IMR-90 (cell line): ENCODE results near the gene SLC25A51. TPM values are rescaled to one million over a fixed set of nuclear protein-coding genes. Genes with fewer than 3 reads are reported as not detected.

Experiments used
- ATAC-seq: fragments of 200-7000 bp; cut with Tn5 transposase; 2 replicates; pipeline ENCODE4 v1.9.1; 2020; ENCODE audit warnings: low read depth, mild to moderate bottlenecking, moderate library complexity
- BruUV-seq: library from RNA; stranded (reverse); fragments of 400-500 nt; replicated peaks from 2 replicates; lab custom pipeline; 2021; lab: Mats Ljungman, UMichigan
- CTCF ChIA-PET: fragments of 300-600 bp; formaldehyde crosslinking; extraction: SDS; loops from one replicate; lab custom pipeline; 2021; ENCODE audit warnings: antibody characterized with exemption; lab: Yijun Ruan, JAX
- POLR2A ChIA-PET: fragments of 300-600 bp; sonication (Branson Sonifier 250); formaldehyde crosslinking; loops from one replicate; lab custom pipeline; 2022; ENCODE audit warnings: antibody characterized with exemption; ENCODE audit not compliant: unreplicated experiment; lab: Charles Lee
- DNase-seq: peaks from one replicate; pipeline ENCODE4 v3.0.0; 2013
- H2AFZ ChIP-seq: replicated peaks from 2 replicates; pipeline ENCODE3; 2013; ENCODE audit warnings: low read length, mild to moderate bottlenecking; ENCODE audit not compliant: poor library complexity
- H2AK5ac ChIP-seq: 2 replicates; pipeline ENCODE4 v1.6.1; 2013; ENCODE audit warnings: low read depth, low read length, inconsistent platforms
- H2AK9ac ChIP-seq: replicated peaks from 2 replicates; pipeline ENCODE3; 2013; ENCODE audit warnings: mild to moderate bottlenecking, low read depth, low read length, moderate library complexity; ENCODE audit not compliant: poor library complexity
- H2BK120ac ChIP-seq: 2 replicates; pipeline ENCODE4 v1.6.1; 2013; ENCODE audit warnings: low read depth, low read length, inconsistent platforms
- H2BK15ac ChIP-seq: 3 replicates; pipeline ENCODE4 v1.6.1; 2013; ENCODE audit warnings: low read depth, low read length, inconsistent platforms
- H2BK20ac ChIP-seq: 2 replicates; pipeline ENCODE4 v1.6.1; 2013; ENCODE audit warnings: low read depth, mild to moderate bottlenecking, inconsistent platforms, low read length, moderate library complexity
- H2BK5ac ChIP-seq: 2 replicates; pipeline ENCODE4 v1.6.1; 2013; ENCODE audit warnings: mild to moderate bottlenecking, low read depth, low read length, inconsistent platforms; ENCODE audit not compliant: poor library complexity, severe bottlenecking
- H3K14ac ChIP-seq: replicated peaks from 2 replicates; pipeline ENCODE4 v1.6.1; 2013; ENCODE audit warnings: low read depth, low read length, inconsistent platforms
- H3K18ac ChIP-seq: 2 replicates; pipeline ENCODE4 v1.6.1; 2013; ENCODE audit warnings: low read depth, low read length, control low read depth
- H3K23ac ChIP-seq: 2 replicates; pipeline ENCODE4 v1.6.1; 2013; ENCODE audit warnings: low read depth, low read length, inconsistent platforms
- H3K27ac ChIP-seq: 2 replicates; pipeline ENCODE4 v1.5.1; 2013; ENCODE audit warnings: mild to moderate bottlenecking, control low read depth, low read length; ENCODE audit not compliant: insufficient read depth
- H3K27me3 ChIP-seq: 2 replicates; pipeline ENCODE4 v1.6.1; 2013; ENCODE audit warnings: low read length; ENCODE audit not compliant: control insufficient read depth, insufficient read depth
- H3K36me3 ChIP-seq: 2 replicates; pipeline ENCODE4 v1.6.1; 2013; ENCODE audit warnings: low read length, mixed read lengths; ENCODE audit not compliant: control insufficient read depth, insufficient read depth
- H3K4ac ChIP-seq: 2 replicates; pipeline ENCODE4 v1.6.1; 2013; ENCODE audit warnings: low read depth, low read length, inconsistent platforms
- H3K4me1 ChIP-seq: 2 replicates; pipeline ENCODE4 v1.6.1; 2013; ENCODE audit warnings: low read length, mixed read lengths; ENCODE audit not compliant: control insufficient read depth, insufficient read depth
- H3K4me2 ChIP-seq: 2 replicates; pipeline ENCODE4 v1.6.1; 2013; ENCODE audit warnings: low read depth, mild to moderate bottlenecking, control low read depth, low read length, moderate library complexity
- H3K4me3 ChIP-seq: 2 replicates; pipeline ENCODE4 v1.5.1; 2013; ENCODE audit warnings: low read depth, mild to moderate bottlenecking, control low read depth, low read length, moderate library complexity; ENCODE audit not compliant: insufficient read depth
- H3K56ac ChIP-seq: 2 replicates; pipeline ENCODE4 v1.6.1; 2013; ENCODE audit warnings: low read length, inconsistent platforms; ENCODE audit not compliant: insufficient read depth; ENCODE audit errors: extremely low read depth
- H3K79me1 ChIP-seq, 2 experiments: 2 replicates each; pipeline ENCODE4 v1.6.1; 2013; ENCODE audit warnings: low read length in 2 of 2, inconsistent platforms in 1 of 2, low read depth in 1 of 2
- H3K9ac ChIP-seq: 2 replicates; pipeline ENCODE4 v1.6.1; 2013; ENCODE audit warnings: low read depth, low read length, control low read depth
- H3K9me1 ChIP-seq: 2 replicates; pipeline ENCODE4 v1.6.1; 2013; ENCODE audit warnings: low read length, inconsistent platforms; ENCODE audit not compliant: insufficient read depth
- H3K9me3 ChIP-seq: 2 replicates; pipeline ENCODE4 v1.6.1; 2013; ENCODE audit warnings: low read length; ENCODE audit not compliant: control insufficient read depth, insufficient read depth
- H4K20me1 ChIP-seq: 2 replicates; pipeline ENCODE4 v1.6.1; 2013; ENCODE audit warnings: low read length, inconsistent platforms; ENCODE audit not compliant: insufficient read depth
- H4K5ac ChIP-seq: 2 replicates; pipeline ENCODE4 v1.6.1; 2013; ENCODE audit warnings: mild to moderate bottlenecking, low read depth, low read length, control low read depth
- H4K8ac ChIP-seq, 2 experiments: 2 replicates each; pipeline ENCODE4 v1.6.1; 2013; ENCODE audit warnings: low read depth in 2 of 2, low read length in 2 of 2, control low read depth in 1 of 2, inconsistent platforms in 1 of 2
- H4K91ac ChIP-seq: 2 replicates; pipeline ENCODE4 v1.6.1; 2013; ENCODE audit warnings: low read depth, low read length, inconsistent platforms; ENCODE audit not compliant: insufficient read depth
- CEBPB ChIP-seq: IDR thresholded peaks from 2 replicates; pipeline ENCODE4 v1.6.1; 2012; ENCODE audit warnings: low read depth, low read length, improper control_type of control experiment
- CHD1 ChIP-seq: IDR thresholded peaks from 2 replicates; pipeline ENCODE4 v1.6.1; 2012; ENCODE audit warnings: low read depth, low read length, improper control_type of control experiment
- CTCF ChIP-seq: conservative IDR thresholded peaks from 2 replicates; pipeline ENCODE4 v1.5.1; 2012; ENCODE audit warnings: mild to moderate bottlenecking, low read depth, low read length, improper control_type of control experiment
- MAFK ChIP-seq: IDR thresholded peaks from 2 replicates; pipeline ENCODE4 v1.6.1; 2012; ENCODE audit warnings: low read depth, low read length, improper control_type of control experiment
- MAZ ChIP-seq: IDR thresholded peaks from 2 replicates; pipeline ENCODE4 v1.6.1; 2012; ENCODE audit warnings: low read depth, mild to moderate bottlenecking, low read length, improper control_type of control experiment, moderate library complexity, borderline replicate concordance
- MXI1 ChIP-seq: IDR thresholded peaks from 2 replicates; pipeline ENCODE4 v1.6.1; 2012; ENCODE audit warnings: low read depth, mild to moderate bottlenecking, low read length, moderate library complexity, borderline replicate concordance
- RCOR1 ChIP-seq: IDR thresholded peaks from 2 replicates; pipeline ENCODE4 v1.6.1; 2012; ENCODE audit warnings: mild to moderate bottlenecking, low read length, improper control_type of control experiment; ENCODE audit not compliant: insufficient replicate concordance
- RFX5 ChIP-seq: IDR thresholded peaks from 2 replicates; pipeline ENCODE4 v1.8.0; 2012; ENCODE audit warnings: low read depth, mild to moderate bottlenecking, low read length, moderate library complexity
- SMC3 ChIP-seq: fragments of 150-350 bp; IDR thresholded peaks from 2 replicates; pipeline ENCODE4 v1.6.1; 2016; ENCODE audit warnings: low read depth, mild to moderate bottlenecking, antibody characterized with exemption, low read length, moderate library complexity
- WGBS, 2 experiments: methylation state at CpG; one replicate each; pipeline versions ENCODE4 v1.1.5 to v1.1.7; 2013; ENCODE audit warnings: missing lambda C conversion rate in 2 of 2; ENCODE audit not compliant: insufficient read length in 1 of 2; ENCODE audit errors: extremely low coverage in 2 of 2; 5-methylcytosine and 5-hydroxymethylcytosine counted together
- dilution Hi-C: fragments of 300-500 bp; cut with HindIII; formaldehyde crosslinking; loops from one replicate; pipeline ENCODE4 v1.14.3; 2018; ENCODE audit warnings: low sequenced_read_pairs; ENCODE audit not compliant: unreplicated experiment
- in situ Hi-C: fragments of 300-500 bp; cut with MboI; formaldehyde crosslinking; loops from 3 replicates; pipeline ENCODE4 v1.14.3; 2019; ENCODE audit warnings: low sequenced_read_pairs, inconsistent platforms, mixed read lengths
- intact Hi-C: fragments of 100-400 bp; cut with micrococcal nuclease; formaldehyde crosslinking; loops from 2 replicates; pipeline ENCODE4 v1.10.0; 2022
- polyA plus RNA-seq, 3 experiments: library from polyadenylated mRNA; depleted of rRNA; stranded (reverse); fragments of >200 nt; gene quantifications; 2 replicates each; pipeline ENCODE4 v1.2.3, GENCODE V29; 2012; ENCODE audit warnings: low replicate concordance in 1 of 3
- total RNA-seq: library from RNA; depleted of rRNA; stranded (reverse); fragments of >200 nt; gene quantifications from 2 replicates; pipeline ENCODE4 v1.2.3, GENCODE V29; 2012

Gene SLC25A51
- total and polyA plus RNA-seq, 2 of the 4 experiments (the other 2 are of a cell fraction): 14.1 to 81.6 TPM

- no peak for DNase-seq
- no peak overlapping the region for H2AK9ac ChIP-seq
- H2BK15ac ChIP-seq: no peak overlapping the region
- H2AFZ ChIP-seq: no peak overlapping the region
- H3K14ac ChIP-seq: no peak overlapping the region
- WGBS, 2 experiments: no CpG with 5 or more reads among the region's 5 CpGs
- no peak overlapping the region for H3K4me2 ChIP-seq
- no peak overlapping the region for H3K4me3 ChIP-seq
- H4K20me1 ChIP-seq: no peaks in the 10 kb centered on the region; the same call in 1 of the 2 replicates
- no peak overlapping the region for H2BK120ac ChIP-seq
- POLR2A ChIA-PET: interaction anchor here (0.6 kb wide), 1 partner anchor 19 kb away, joined by 10 read pairs; no protein-coding TSS in a partner anchor
- no peaks in the 10 kb centered on the region; a peak in 1 of 4 replicates for H3K79me1 ChIP-seq
- H4K8ac ChIP-seq: no peak overlapping the region
- H3K23ac ChIP-seq: no peak overlapping the region
- H3K9ac ChIP-seq: no peak overlapping the region
- in situ Hi-C loops (no loop called here), intact Hi-C loops (no loop called here), dilution Hi-C loops (no loop called here)
- H3K27ac ChIP-seq: no peak overlapping the region
- no peak overlapping the region for H2BK20ac ChIP-seq
- H4K91ac ChIP-seq: no peak overlapping the region
- no TSS peak for BruUV-seq
- TF ChIP-seq MAFK (no peak), MXI1 (no peak), CTCF (no peak), MAZ (no peak), CEBPB (no peak), RFX5 (no peak), CHD1 (no peak), RCOR1 (no peak), SMC3 (no peak)
- H3K4ac ChIP-seq: no peak overlapping the region
- H3K9me1 ChIP-seq: no peaks in the 10 kb centered on the region; the same call in 1 of the 2 replicates
- no peak overlapping the region for H3K56ac ChIP-seq
- no peaks in the 10 kb centered on the region; the same call in 1 of the 2 replicates for H3K4me1 ChIP-seq
- CTCF ChIA-PET: no interaction called here
- H3K36me3 ChIP-seq: no peaks in the 10 kb centered on the region
- ATAC-seq: no peak
- no peak overlapping the region for H3K18ac ChIP-seq
- no peaks in the 10 kb centered on the region for H3K9me3 ChIP-seq
- H2AK5ac ChIP-seq: no peak overlapping the region
- no peaks in the 10 kb centered on the region for H3K27me3 ChIP-seq
- H4K5ac ChIP-seq: no peak overlapping the region
- H2BK5ac ChIP-seq: no peak overlapping the region
Measured at GRCh38 chr9:37870799-37871176, 33.1 kb downstream of the SLC25A51 start.
